Esophagus squamous epithelium (tissue), 4 donors: ENCODE measurements around the gene GATB.

ENCODE experiments used
- POLR2A ChIP-seq, 4 donors: fragments of 450-650 bp; IDR thresholded peaks; one replicate each; pipeline ENCODE4 v1.6.1; 2017; ENCODE audit warnings: antibody characterized with exemption in 4 of 4, mild to moderate bottlenecking in 4 of 4, moderate library complexity in 3 of 4
- TF ChIP-seq, protein P1 (sequence below), 6 experiments: fragments of 450-650 bp in 4 of 6; fragments of 200-600 bp in 2 of 6; sonication (generic) in 2 of 6; IDR thresholded peaks; one replicate each; pipeline ENCODE4 v1.5.1; 2016 to 2019; ENCODE audit warnings: antibody characterized with exemption in 6 of 6, mild to moderate bottlenecking in 4 of 6, moderate library complexity in 4 of 6

DNA sequence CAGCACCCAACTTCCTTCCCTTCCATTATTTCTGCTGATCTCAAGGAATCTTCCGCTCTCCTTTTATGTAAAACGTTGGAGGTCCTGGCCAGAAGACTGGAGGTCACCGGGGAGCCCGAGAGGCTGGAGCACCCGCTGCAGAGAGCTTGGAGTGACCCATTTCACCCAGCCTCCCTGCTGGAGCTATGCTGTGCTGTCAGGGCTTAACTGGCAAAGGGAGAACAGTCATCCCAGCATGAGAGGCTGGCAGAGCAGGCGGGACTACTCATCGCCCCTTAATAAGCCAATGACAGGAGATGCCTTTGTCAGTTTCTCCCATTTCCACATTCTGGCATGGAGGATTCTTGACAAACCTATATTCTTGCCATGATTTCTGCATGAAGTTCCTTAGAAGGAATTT, 98.9 kb downstream of the GATB start:
- TF ChIP-seq, protein P1, sequence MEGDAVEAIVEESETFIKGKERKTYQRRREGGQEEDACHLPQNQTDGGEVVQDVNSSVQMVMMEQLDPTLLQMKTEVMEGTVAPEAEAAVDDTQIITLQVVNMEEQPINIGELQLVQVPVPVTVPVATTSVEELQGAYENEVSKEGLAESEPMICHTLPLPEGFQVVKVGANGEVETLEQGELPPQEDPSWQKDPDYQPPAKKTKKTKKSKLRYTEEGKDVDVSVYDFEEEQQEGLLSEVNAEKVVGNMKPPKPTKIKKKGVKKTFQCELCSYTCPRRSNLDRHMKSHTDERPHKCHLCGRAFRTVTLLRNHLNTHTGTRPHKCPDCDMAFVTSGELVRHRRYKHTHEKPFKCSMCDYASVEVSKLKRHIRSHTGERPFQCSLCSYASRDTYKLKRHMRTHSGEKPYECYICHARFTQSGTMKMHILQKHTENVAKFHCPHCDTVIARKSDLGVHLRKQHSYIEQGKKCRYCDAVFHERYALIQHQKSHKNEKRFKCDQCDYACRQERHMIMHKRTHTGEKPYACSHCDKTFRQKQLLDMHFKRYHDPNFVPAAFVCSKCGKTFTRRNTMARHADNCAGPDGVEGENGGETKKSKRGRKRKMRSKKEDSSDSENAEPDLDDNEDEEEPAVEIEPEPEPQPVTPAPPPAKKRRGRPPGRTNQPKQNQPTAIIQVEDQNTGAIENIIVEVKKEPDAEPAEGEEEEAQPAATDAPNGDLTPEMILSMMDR (IDR thresholded peaks at IDR 0.05) = no peak
- TF ChIP-seq POLR2A (IDR thresholded peaks at IDR 0.05) = no peak
